ENCODE results near the gene YTHDC1. TPM values are rescaled to one million over a fixed set of nuclear protein-coding genes. Genes with fewer than 3 reads are reported as not detected.
A peak's percentile ranks its signal among the peaks of the same experiment; 100 is the strongest.

The YTHDC1 gene
- total and polyA plus RNA-seq, 2 of the 13 experiments (the other 11 are each of a cell fraction or from before 2014, with no cell fraction given) = 37.3 to 56.8 TPM

DNA sequence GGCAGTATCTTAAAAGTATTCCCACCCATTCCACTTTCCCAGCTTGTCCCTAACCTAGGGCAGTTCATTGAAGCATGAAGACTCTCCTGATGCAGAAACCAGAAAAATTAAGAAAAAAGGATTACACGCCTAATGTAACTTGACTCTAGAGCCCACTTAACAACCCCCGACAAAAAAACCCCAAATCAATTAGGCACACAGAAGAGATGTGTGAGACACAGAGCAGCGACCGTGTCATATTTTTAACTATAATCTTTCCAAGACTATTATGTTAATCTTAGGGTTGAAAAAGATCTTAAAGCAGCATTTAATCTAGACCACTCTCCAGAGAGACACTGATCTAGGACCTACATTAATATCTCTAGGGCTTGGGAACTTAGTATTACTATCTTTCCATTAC, 1.3 kb downstream of the YTHDC1 start:
- H3K27ac ChIP-seq (ENCODE audit: extremely low read length, insufficient read depth, low read length) = peak overlapping the region; percentile 89
- peak overlapping the region; percentile 97 for H3K9ac ChIP-seq (ENCODE audit: insufficient read depth, low read depth, low read length)
- H2AFZ ChIP-seq (ENCODE audit: low read length) = no peak overlapping the region
- CTCF ChIA-PET (ENCODE audit: low intra/inter-chr PET ratio, low total read pairs) = no interaction called here
- H3K4me1 ChIP-seq (ENCODE audit: insufficient read depth, low read length) = peaks cover 41% of the 10 kb centered on the region
- in situ Hi-C loops (cut with HindIII; ENCODE audit: extremely low pct_ligation_motif_present, low pct_unique_long_range_greater_than_20kb) = no loop called here
- FAIRE-seq (no peak), DNase-seq (ENCODE audit: low spot score) (no peak), ATAC-seq (no peak)
- TF ChIP-seq RBM39 (IDR thresholded peaks at IDR 0.05; ENCODE audit: low read depth, low read length, poor library complexity, severe bottlenecking) (no peak), HNRNPLL (IDR thresholded peaks at IDR 0.05; ENCODE audit: low read depth, low read length, poor library complexity, severe bottlenecking) (no peak), THAP11 (CRISPR knock-in tag; IDR thresholded peaks at IDR 0.05) (no peak), TAF15 (IDR thresholded peaks at IDR 0.05; ENCODE audit: low read depth, low read length, poor library complexity, severe bottlenecking) (no peak), SALL1 (CRISPR knock-in tag; IDR thresholded peaks at IDR 0.05) (no peak), FIP1L1 (IDR thresholded peaks at IDR 0.05; ENCODE audit: borderline replicate concordance, insufficient read depth, low read depth, low read length) (no peak)
- TF ChIP-seq, protein P1, sequence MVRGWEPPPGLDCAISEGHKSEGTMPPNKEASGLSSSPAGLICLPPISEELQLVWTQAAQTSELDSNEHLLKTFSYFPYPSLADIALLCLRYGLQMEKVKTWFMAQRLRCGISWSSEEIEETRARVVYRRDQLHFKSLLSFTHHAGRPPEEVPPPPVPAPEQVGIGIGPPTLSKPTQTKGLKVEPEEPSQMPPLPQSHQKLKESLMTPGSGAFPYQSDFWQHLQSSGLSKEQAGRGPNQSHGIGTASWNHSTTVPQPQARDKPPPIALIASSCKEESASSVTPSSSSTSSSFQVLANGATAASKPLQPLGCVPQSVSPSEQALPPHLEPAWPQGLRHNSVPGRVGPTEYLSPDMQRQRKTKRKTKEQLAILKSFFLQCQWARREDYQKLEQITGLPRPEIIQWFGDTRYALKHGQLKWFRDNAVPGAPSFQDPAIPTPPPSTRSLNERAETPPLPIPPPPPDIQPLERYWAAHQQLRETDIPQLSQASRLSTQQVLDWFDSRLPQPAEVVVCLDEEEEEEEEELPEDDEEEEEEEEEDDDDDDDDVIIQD (CRISPR knock-in tag; IDR thresholded peaks at IDR 0.05; ENCODE audit: low read depth) = no peak
- H3K4me3 ChIP-seq (replicated peaks in 1 of 3; ENCODE audit: insufficient read depth in 1 of 3, low read depth in 2 of 3, low read length in 3 of 3) = peak overlapping the region; percentile 86 to 96 (median 90)
- intact Hi-C loops (cut with micrococcal nuclease; ENCODE audit: unreplicated experiment) = no loop called here
- BruUV-seq (replicated peaks) = TSS peak; percentile 54
- H3K4me2 ChIP-seq (ENCODE audit: low read depth, low read length) = peak overlapping the region; percentile 88
- H3K36me3 ChIP-seq (replicated peaks in 1 of 2; ENCODE audit: control insufficient read depth in 1 of 2, insufficient read depth in 2 of 2, low read length in 2 of 2) = peaks cover 0 to 9% of the 10 kb centered on the region in 2 experiments; a peak in 2 of 5 replicates
- peaks cover 62% of the 10 kb centered on the region for H3K79me2 ChIP-seq (ENCODE audit: insufficient read depth, low read length)
- H3K27me3 ChIP-seq (ENCODE audit: control insufficient read depth in 1 of 2, insufficient read depth in 2 of 2, low read length in 2 of 2) = no peaks in the 10 kb centered on the region; a peak in 1 of 5 replicates
- H3K9me3 ChIP-seq (ENCODE audit: low read length) = no peaks in the 10 kb centered on the region
- POLR2A ChIA-PET = interaction anchor here (0.6 kb wide), 1 partner anchor 750 kb away, joined by 3 read pairs; no protein-coding TSS in a partner anchor
- WGBS (ENCODE audit: low lambda C conversion rate) = 2% methylated on average over 4 of the region's 4 CpGs
- H4K20me1 ChIP-seq (ENCODE audit: insufficient read depth, low read length) = peaks cover 53% of the 10 kb centered on the region
